SK-N-SH (cell line): ENCODE measurements around the gene CEP112. TPM values are rescaled to one million over a fixed set of nuclear protein-coding genes. Genes with fewer than 3 reads are reported as not detected.

Source experiments
- CTCF ChIA-PET: fragments of 300-600, 350-600 bp; formaldehyde crosslinking; extraction: SDS; loops from one replicate; lab custom pipeline; 2021; lab: Yijun Ruan, JAX
- POLR2A ChIA-PET: fragments of 350-600 bp; sonication (Branson Sonifier 250); formaldehyde crosslinking; extraction: SDS; loops from one replicate; lab custom pipeline; 2020; ENCODE audit warnings: antibody characterized with exemption, inconsistent platforms; lab: Yijun Ruan, JAX
- DNase-seq: peaks from one replicate; pipeline ENCODE4 v3.0.0; 2012
- H2AFZ ChIP-seq: fragments of 200-600 bp; sonication (generic); 2 replicates; pipeline ENCODE4 v1.8.1; 2016; ENCODE audit warnings: antibody characterized with exemption, mild to moderate bottlenecking, low read depth
- H3F3A ChIP-seq: fragments of 200-600 bp; sonication (generic); replicated peaks from 2 replicates; pipeline ENCODE3; 2016; ENCODE audit warnings: antibody characterized with exemption, mild to moderate bottlenecking; ENCODE audit not compliant: insufficient read depth
- H3K27ac ChIP-seq, 2 experiments: fragments of 200-500 bp in 1 of 2; fragments of 200-600 bp in 1 of 2; sonication (Bioruptor generic) in 1 of 2; sonication (generic), shearing (Covaris generic) in 1 of 2; 2 replicates each; pipeline versions ENCODE4 v1.5.1 to v1.6.1; 2014 to 2016; ENCODE audit warnings: low read depth in 2 of 2, inconsistent platforms in 1 of 2, low read length in 1 of 2, mild to moderate bottlenecking in 1 of 2, mixed read lengths in 1 of 2
- H3K27me3 ChIP-seq: fragments of 200-600 bp; sonication (generic), shearing (Covaris generic); 2 replicates; pipeline ENCODE4 v1.6.1; 2016; ENCODE audit warnings: mixed run types; ENCODE audit not compliant: insufficient read depth
- H3K36me3 ChIP-seq, 2 experiments: fragments of 200-500 bp in 1 of 2; fragments of 200-600 bp in 1 of 2; sonication (Bioruptor generic) in 1 of 2; sonication (generic) in 1 of 2; replicated peaks in 1 of 2; 2 replicates each; pipeline versions ENCODE3 to v1.5.1; 2014 to 2016; ENCODE audit warnings: low read length in 1 of 2, mild to moderate bottlenecking in 1 of 2; ENCODE audit not compliant: insufficient read depth in 2 of 2, control insufficient read depth in 1 of 2
- H3K4me1 ChIP-seq, 2 experiments: fragments of 200-500 bp in 1 of 2; fragments of 200-600 bp in 1 of 2; sonication (Bioruptor generic) in 1 of 2; sonication (generic), shearing (Covaris generic) in 1 of 2; 2 replicates each; pipeline versions ENCODE4 v1.5.1 to v1.6.1; 2014 to 2016; ENCODE audit warnings: low read depth in 1 of 2, low read length in 1 of 2, mixed run types in 1 of 2; ENCODE audit not compliant: insufficient read depth in 2 of 2, control insufficient read depth in 1 of 2
- H3K4me2 ChIP-seq: fragments of 200-600 bp; sonication (generic), shearing (Covaris generic); 2 replicates; pipeline ENCODE4 v1.6.1; 2017; ENCODE audit warnings: mixed run types
- H3K4me3 ChIP-seq, 2 experiments: fragments of 200-500 bp in 1 of 2; fragments of 200-600 bp in 1 of 2; sonication (Bioruptor generic) in 1 of 2; sonication (generic), shearing (Covaris generic) in 1 of 2; 2 replicates each; pipeline versions ENCODE4 v1.5.1 to v1.8.1; 2014 to 2016; ENCODE audit warnings: low read depth in 2 of 2, inconsistent platforms in 1 of 2, low read length in 1 of 2, mild to moderate bottlenecking in 1 of 2, mixed read lengths in 1 of 2, moderate library complexity in 1 of 2
- H3K79me2 ChIP-seq: fragments of 200-600 bp; sonication (generic); 2 replicates; pipeline ENCODE4 v1.8.1; 2017; ENCODE audit warnings: mild to moderate bottlenecking; ENCODE audit not compliant: insufficient read depth
- H3K9ac ChIP-seq: fragments of 200-600 bp; sonication (generic); 2 replicates; pipeline ENCODE4 v1.6.1; 2017; ENCODE audit warnings: mixed run types
- H3K9me2 ChIP-seq: fragments of 200-600 bp; sonication (generic); 2 replicates; pipeline ENCODE4 v1.6.1; 2017; ENCODE audit warnings: mixed run types
- H3K9me3 ChIP-seq: fragments of 200-600 bp; sonication (generic); 2 replicates; pipeline ENCODE4 v1.6.1; 2017; ENCODE audit warnings: mixed run types, mild to moderate bottlenecking, moderate library complexity
- H4K20me1 ChIP-seq: fragments of 200-600 bp; sonication (generic); 2 replicates; pipeline ENCODE4 v1.6.1; 2017; ENCODE audit warnings: mild to moderate bottlenecking, mixed run types; ENCODE audit not compliant: insufficient read depth
- CHD2 ChIP-seq: fragments of 150-350 bp; IDR thresholded peaks from 2 replicates; pipeline ENCODE4 v1.6.1; 2018; ENCODE audit warnings: low read length; ENCODE audit not compliant: partially characterized antibody
- CTCF ChIP-seq: fragments of 200-600 bp; sonication (generic); IDR thresholded peaks from 2 replicates; pipeline ENCODE4 v1.6.1; 2017; ENCODE audit warnings: antibody characterized with exemption, mild to moderate bottlenecking, moderate library complexity
- ELF1 ChIP-seq: IDR thresholded peaks from 2 replicates; pipeline ENCODE4 v1.4.0; 2012
- EP300 ChIP-seq, 2 experiments: IDR thresholded peaks; 2 replicates each; pipeline versions ENCODE4 v1.4.0 to v1.6.1; 2012; ENCODE audit warnings: borderline replicate concordance in 1 of 2, low read depth in 1 of 2, low read length in 1 of 2
- FOSL2 ChIP-seq: IDR thresholded peaks from 2 replicates; pipeline ENCODE4 v1.4.0; 2012; ENCODE audit warnings: low read depth, mild to moderate bottlenecking, moderate library complexity, borderline replicate concordance
- FOXJ3 ChIP-seq: sonication (generic); formaldehyde crosslinking; IDR thresholded peaks from 2 replicates; pipeline ENCODE4 v1.5.1; 2020; ENCODE audit warnings: mild to moderate bottlenecking, missing genetic modification reagents
- FOXM1 ChIP-seq: IDR thresholded peaks from 2 replicates; pipeline ENCODE4 v1.4.0; 2012; ENCODE audit warnings: low read depth, mild to moderate bottlenecking
- GATA2 ChIP-seq: sonication (generic); formaldehyde crosslinking; IDR thresholded peaks from 2 replicates; pipeline ENCODE4 v1.5.0; 2020; ENCODE audit warnings: mild to moderate bottlenecking, missing genetic modification reagents
- IRF3 ChIP-seq: fragments of 150-350 bp; IDR thresholded peaks from 2 replicates; pipeline ENCODE4 v1.6.1; 2016; ENCODE audit warnings: mild to moderate bottlenecking, low read depth, low read length
- MAX ChIP-seq: IDR thresholded peaks from 2 replicates; pipeline ENCODE4 v1.4.0; 2012; ENCODE audit warnings: low read depth
- MXI1 ChIP-seq: IDR thresholded peaks from 2 replicates; pipeline ENCODE4 v1.6.1; 2012; ENCODE audit warnings: mild to moderate bottlenecking, low read depth, low read length, improper control_type of control experiment
- NRF1 ChIP-seq: IDR thresholded peaks from 2 replicates; pipeline ENCODE4 v1.6.1; 2012; ENCODE audit warnings: low read depth, mild to moderate bottlenecking, low read length
- POLR2AphosphoS5 ChIP-seq: IDR thresholded peaks from 2 replicates; pipeline ENCODE4 v1.6.1; 2012; ENCODE audit warnings: low read depth, low read length
- RCOR1 ChIP-seq: fragments of 150-350 bp; IDR thresholded peaks from 2 replicates; pipeline ENCODE4 v1.6.1; 2017; ENCODE audit warnings: antibody characterized with exemption, low read length
- RFX5 ChIP-seq: IDR thresholded peaks from 2 replicates; pipeline ENCODE4 v1.6.1; 2012; ENCODE audit warnings: mild to moderate bottlenecking, improper control_type of control experiment, low read length
- TAF1 ChIP-seq: IDR thresholded peaks from 2 replicates; pipeline ENCODE4 v1.6.1; 2012; ENCODE audit warnings: low read depth, mild to moderate bottlenecking, low read length, moderate library complexity, borderline replicate concordance
- USF2 ChIP-seq: fragments of 150-350 bp; IDR thresholded peaks from 2 replicates; pipeline ENCODE4 v1.6.1; 2017; ENCODE audit warnings: antibody characterized with exemption, low read length, low read depth, borderline replicate concordance
- ZBTB33 ChIP-seq: IDR thresholded peaks from 2 replicates; pipeline ENCODE4 v1.4.0; 2012; ENCODE audit warnings: low read depth, borderline replicate concordance
- WGBS: methylation state at CpG from one replicate; pipeline ENCODE4 v1.1.6; 2017; ENCODE audit warnings: low lambda C conversion rate; 5-methylcytosine and 5-hydroxymethylcytosine counted together
- polyA plus RNA-seq, 3 experiments: library from polyadenylated mRNA; depleted of rRNA; stranded (reverse); fragments of >200 nt; gene quantifications; 2 replicates each; pipeline ENCODE4 v1.2.3, GENCODE V29; 2012

CEP112 gene
- polyA plus RNA-seq, 1 of the 3 experiments (the other 2 are of a cell fraction), result 7.9 TPM

- H3K9me2 ChIP-seq, result 0 out of 2 replicates have a peak, but pooled peaks cover 3% of the 10 kb centered on the region
- H2AFZ ChIP-seq, result no peak overlapping the region
- H3K9me3 ChIP-seq, result peaks cover 26% of the 10 kb centered on the region
- H3K4me3 ChIP-seq, result no peak overlapping the region
- peaks cover 0 to 16% of the 10 kb centered on the region in 2 experiments for H3K36me3 ChIP-seq
- no peak for DNase-seq
- no peak overlapping the region for H3K4me2 ChIP-seq
- H3K27me3 ChIP-seq, result no peaks in the 10 kb centered on the region
- H3K79me2 ChIP-seq, result no peaks in the 10 kb centered on the region
- peaks cover 3% of the 10 kb centered on the region for H3F3A ChIP-seq
- ChIA-PET POLR2A (no interaction called here), CTCF (no interaction called here)
- TF ChIP-seq FOXJ3 (CRISPR knock-in tag) (no peak), ELF1 (no peak), MAX (no peak), FOXM1 (no peak), MXI1 (no peak)
- no peaks in the 10 kb centered on the region for H4K20me1 ChIP-seq
- 88% methylated on average over 1 of the region's 1 CpG for WGBS
- no peak overlapping the region for H3K9ac ChIP-seq
- H3K27ac ChIP-seq, result no peak overlapping the region
- H3K4me1 ChIP-seq, result no peaks in the 10 kb centered on the region
Observed at GRCh38 chr17:65800655-65801054, 391.3 kb downstream of the CEP112 start.

GRCh38 chr17:65799869-65800268, 392.1 kb downstream of the CEP112 start:
- no peaks in the 10 kb centered on the region for H3K27me3 ChIP-seq
- no peak overlapping the region for H2AFZ ChIP-seq
- ChIA-PET CTCF (no interaction called here), POLR2A (no interaction called here)
- peaks cover 3% of the 10 kb centered on the region for H3F3A ChIP-seq
- H4K20me1 ChIP-seq, result no peaks in the 10 kb centered on the region
- 0 out of 2 replicates have a peak, but pooled peaks cover 3% of the 10 kb centered on the region for H3K9me2 ChIP-seq
- H3K4me3 ChIP-seq, result no peak overlapping the region
- H3K9me3 ChIP-seq, result peaks cover 26% of the 10 kb centered on the region
- 80% methylated on average over 1 of the region's 1 CpG for WGBS
- H3K9ac ChIP-seq, result no peak overlapping the region
- no peaks in the 10 kb centered on the region for H3K4me1 ChIP-seq
- no peak overlapping the region for H3K27ac ChIP-seq
- no peak for DNase-seq
- no peak overlapping the region for H3K4me2 ChIP-seq
- no peak for TF ChIP-seq ELF1
- TF ChIP-seq USF2, result no peak
- TF ChIP-seq FOSL2, result no peak
- no peak for TF ChIP-seq RFX5
- no peak for TF ChIP-seq POLR2AphosphoS5
- TF ChIP-seq GATA2 (CRISPR knock-in tag), result no peak
- no peak for TF ChIP-seq CTCF
- no peak for TF ChIP-seq IRF3
- TF ChIP-seq TAF1, result no peak
- no peak for TF ChIP-seq CHD2
- no peak for TF ChIP-seq ZBTB33
- TF ChIP-seq NRF1, result no peak
- TF ChIP-seq RCOR1, result no peak
- TF ChIP-seq EP300 (IDR thresholded peaks at IDR 0.05; ENCODE audit: borderline replicate concordance in 1 of 2, low read depth in 1 of 2, low read length in 1 of 2), result no peak
- TF ChIP-seq MAX, result no peak
- H3K79me2 ChIP-seq, result no peaks in the 10 kb centered on the region
- peaks cover 0 to 16% of the 10 kb centered on the region in 2 experiments for H3K36me3 ChIP-seq
